Esophagus squamous epithelium (tissue), 4 donors: ENCODE data around the gene SP100.

Experiments
- POLR2A ChIP-seq, 4 donors: fragments of 450-650 bp; IDR thresholded peaks; one replicate each; pipeline ENCODE4 v1.6.1; 2017; ENCODE audit warnings: antibody characterized with exemption in 4 of 4, mild to moderate bottlenecking in 4 of 4, moderate library complexity in 3 of 4
- TF ChIP-seq, protein P1 (sequence below), 6 experiments: fragments of 450-650 bp in 4 of 6; fragments of 200-600 bp in 2 of 6; sonication (generic) in 2 of 6; IDR thresholded peaks; one replicate each; pipeline ENCODE4 v1.5.1; 2016 to 2019; ENCODE audit warnings: antibody characterized with exemption in 6 of 6, mild to moderate bottlenecking in 4 of 6, moderate library complexity in 4 of 6

DNA sequence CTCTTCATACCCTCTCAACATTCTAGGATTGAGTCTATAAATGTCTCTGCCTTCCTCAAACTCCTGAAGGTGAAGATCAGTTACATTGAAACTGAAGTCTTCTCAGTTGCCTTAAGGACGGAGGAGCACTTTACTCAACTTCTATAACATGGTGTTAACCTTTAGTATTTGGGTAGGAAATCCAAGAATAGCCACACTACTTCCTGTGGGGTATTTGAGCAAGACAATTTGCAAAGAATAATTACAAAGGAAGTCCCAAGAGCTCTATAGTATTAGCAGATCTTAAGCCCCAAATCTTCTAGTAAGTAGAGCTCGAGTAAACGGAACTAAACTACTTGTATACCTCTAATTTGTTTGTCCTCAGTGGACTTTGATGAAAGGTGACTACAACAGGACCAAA, 80.9 kb downstream of the SP100 start:
- TF ChIP-seq, protein P1, sequence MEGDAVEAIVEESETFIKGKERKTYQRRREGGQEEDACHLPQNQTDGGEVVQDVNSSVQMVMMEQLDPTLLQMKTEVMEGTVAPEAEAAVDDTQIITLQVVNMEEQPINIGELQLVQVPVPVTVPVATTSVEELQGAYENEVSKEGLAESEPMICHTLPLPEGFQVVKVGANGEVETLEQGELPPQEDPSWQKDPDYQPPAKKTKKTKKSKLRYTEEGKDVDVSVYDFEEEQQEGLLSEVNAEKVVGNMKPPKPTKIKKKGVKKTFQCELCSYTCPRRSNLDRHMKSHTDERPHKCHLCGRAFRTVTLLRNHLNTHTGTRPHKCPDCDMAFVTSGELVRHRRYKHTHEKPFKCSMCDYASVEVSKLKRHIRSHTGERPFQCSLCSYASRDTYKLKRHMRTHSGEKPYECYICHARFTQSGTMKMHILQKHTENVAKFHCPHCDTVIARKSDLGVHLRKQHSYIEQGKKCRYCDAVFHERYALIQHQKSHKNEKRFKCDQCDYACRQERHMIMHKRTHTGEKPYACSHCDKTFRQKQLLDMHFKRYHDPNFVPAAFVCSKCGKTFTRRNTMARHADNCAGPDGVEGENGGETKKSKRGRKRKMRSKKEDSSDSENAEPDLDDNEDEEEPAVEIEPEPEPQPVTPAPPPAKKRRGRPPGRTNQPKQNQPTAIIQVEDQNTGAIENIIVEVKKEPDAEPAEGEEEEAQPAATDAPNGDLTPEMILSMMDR (IDR thresholded peaks at IDR 0.05) = no peak
- TF ChIP-seq POLR2A (IDR thresholded peaks at IDR 0.05) = no peak
